GM23338 (cell line): Measurements from ENCODE around the gene SLX4IP. TPM values are rescaled to one million over a fixed set of nuclear protein-coding genes. Genes with fewer than 3 reads are reported as not detected.

Experiments
- ATAC-seq: fragments of 200-7000 bp; cut with Tn5 transposase; 3 replicates; pipeline ENCODE4 v1.9.1; 2020
- DNase-seq: peaks from one replicate; pipeline ENCODE4 v3.0.0-alpha.2; 2015; ENCODE audit warnings: low spot score
- H2AFZ ChIP-seq: fragments of 200-600 bp; sonication (generic); 2 replicates; pipeline ENCODE4 v1.8.0; 2016; ENCODE audit warnings: antibody characterized with exemption, mild to moderate bottlenecking, moderate library complexity
- H3F3A ChIP-seq: fragments of 200-600 bp; sonication (generic); replicated peaks from 2 replicates; pipeline ENCODE4 v1.8.0; 2017; ENCODE audit warnings: antibody characterized with exemption, mixed run types, low read depth
- H3K27ac ChIP-seq: fragments of 200-600 bp; sonication (generic); 2 replicates; pipeline ENCODE4 v1.6.1; 2016; ENCODE audit warnings: low read depth
- H3K27me3 ChIP-seq: fragments of 200-600 bp; sonication (generic); 2 replicates; pipeline ENCODE4 v1.8.0; 2016; ENCODE audit warnings: mild to moderate bottlenecking, mixed run types, moderate library complexity; ENCODE audit not compliant: insufficient read depth
- H3K36me3 ChIP-seq: fragments of 200-600 bp; sonication (generic); 2 replicates; pipeline ENCODE4 v1.8.0; 2016; ENCODE audit warnings: mild to moderate bottlenecking; ENCODE audit not compliant: insufficient read depth
- H3K4me1 ChIP-seq: fragments of 200-600 bp; sonication (generic); 2 replicates; pipeline ENCODE4 v1.8.0; 2016; ENCODE audit warnings: mild to moderate bottlenecking, moderate library complexity; ENCODE audit not compliant: insufficient read depth
- H3K4me2 ChIP-seq: fragments of 200-600 bp; sonication (generic); 2 replicates; pipeline ENCODE4 v1.7.1; 2017; ENCODE audit warnings: mixed run types
- H3K4me3 ChIP-seq: fragments of 200-600 bp; sonication (generic); 2 replicates; pipeline ENCODE4 v1.6.1; 2016; ENCODE audit warnings: mixed run types
- H3K79me2 ChIP-seq: fragments of 200-600 bp; sonication (generic); replicated peaks from 2 replicates; pipeline ENCODE4 v1.8.0; 2017; ENCODE audit warnings: mild to moderate bottlenecking; ENCODE audit not compliant: insufficient read depth
- H3K9me2 ChIP-seq: fragments of 200-600 bp; sonication (generic); 2 replicates; pipeline ENCODE4 v1.8.0; 2017; ENCODE audit not compliant: insufficient read depth
- H4K20me1 ChIP-seq: fragments of 200-600 bp; sonication (generic); replicated peaks from 2 replicates; pipeline ENCODE4 v1.8.0; 2017; ENCODE audit warnings: mild to moderate bottlenecking; ENCODE audit not compliant: insufficient read depth
- H3K27ac Mint-ChIP-seq: 2 replicates; pipeline ENCODE4 v1.8.0; 2020; ENCODE audit warnings: inconsistent platforms, mild to moderate bottlenecking, moderate library complexity, mixed read lengths
- H3K27me3 Mint-ChIP-seq: 3 replicates; pipeline ENCODE4 v1.8.0; 2022; ENCODE audit warnings: low read depth, mild to moderate bottlenecking, moderate library complexity, mixed read lengths, inconsistent platforms; ENCODE audit not compliant: insufficient read depth, poor library complexity
- H3K36me3 Mint-ChIP-seq: 3 replicates; pipeline ENCODE4 v1.8.0; 2021; ENCODE audit warnings: low read depth, mild to moderate bottlenecking, inconsistent platforms, moderate library complexity, mixed read lengths
- H3K4me1 Mint-ChIP-seq: 3 replicates; pipeline ENCODE4 v1.8.0; 2020; ENCODE audit warnings: mild to moderate bottlenecking, inconsistent platforms, mixed read lengths
- H3K4me3 Mint-ChIP-seq: 3 replicates; pipeline ENCODE4 v1.8.0; 2021; ENCODE audit warnings: moderate library complexity, mild to moderate bottlenecking, inconsistent platforms, mixed read lengths
- H3K9me3 Mint-ChIP-seq: 3 replicates; pipeline ENCODE4 v1.8.0; 2020; ENCODE audit warnings: moderate library complexity, mild to moderate bottlenecking, inconsistent platforms, mixed read lengths
- CREB1 ChIP-seq: fragments of 250-450 bp; sonication (Bioruptor Pico); IDR thresholded peaks from 2 replicates; pipeline ENCODE4 v1.5.0; 2020; ENCODE audit warnings: low read depth, mild to moderate bottlenecking, moderate library complexity
- CTCF ChIP-seq, 2 experiments: fragments of 200-600 bp in 1 of 2; sonication (generic) in 1 of 2; conservative IDR thresholded peaks; 2 replicates each; pipeline versions ENCODE4 v1.5.1 to v1.6.1; 2016 to 2017; ENCODE audit warnings: antibody characterized with exemption in 2 of 2, low read depth in 2 of 2, mild to moderate bottlenecking in 2 of 2, moderate library complexity in 1 of 2
- EZH2 ChIP-seq: fragments of 200-600 bp; sonication (generic); IDR thresholded peaks from one replicate; pipeline ENCODE4 v1.8.0; 2017; ENCODE audit warnings: antibody characterized with exemption, mild to moderate bottlenecking, low read depth; ENCODE audit not compliant: unreplicated experiment
- NANOG ChIP-seq: IDR thresholded peaks from 2 replicates; pipeline ENCODE4 v1.6.1; 2016; ENCODE audit warnings: antibody characterized with exemption, borderline replicate concordance
- STAT1 ChIP-seq: IDR thresholded peaks from one replicate; pipeline ENCODE4 v1.6.1; 2016; ENCODE audit warnings: antibody characterized with exemption; ENCODE audit not compliant: unreplicated experiment
- ZNF114 ChIP-seq: fragments of 250-450 bp; sonication (Bioruptor Pico); IDR thresholded peaks from 2 replicates; pipeline ENCODE4 v1.5.0; 2020; ENCODE audit warnings: mild to moderate bottlenecking, moderate library complexity
- ZNF331 ChIP-seq: fragments of 250-450 bp; sonication (Bioruptor Pico); IDR thresholded peaks from 2 replicates; pipeline ENCODE4 v1.5.0; 2020; ENCODE audit warnings: low read depth, mild to moderate bottlenecking, moderate library complexity
- polyA plus RNA-seq: library from polyadenylated mRNA; unstranded; fragments of >200 nt; fragmentation: Nextera tagmentation; extraction: Ambion mirVana; gene quantifications from 2 replicates; pipeline ENCODE4 v1.2.1, GENCODE V29; 2016
- total RNA-seq: library from RNA; depleted of rRNA; stranded (reverse); fragments of >200 nt; shearing (Covaris generic); gene quantifications from 2 replicates; pipeline ENCODE4 v1.2.3, GENCODE V29; 2014
- TF ChIP-seq, protein P1 (sequence below): IDR thresholded peaks from one replicate; pipeline ENCODE4 v1.6.1; 2018; ENCODE audit warnings: antibody characterized with exemption; ENCODE audit not compliant: unreplicated experiment

SLX4IP gene
- total and polyA plus RNA-seq, 2 experiments from 2014 or later, result 9.1 to 9.8 TPM

DNA sequence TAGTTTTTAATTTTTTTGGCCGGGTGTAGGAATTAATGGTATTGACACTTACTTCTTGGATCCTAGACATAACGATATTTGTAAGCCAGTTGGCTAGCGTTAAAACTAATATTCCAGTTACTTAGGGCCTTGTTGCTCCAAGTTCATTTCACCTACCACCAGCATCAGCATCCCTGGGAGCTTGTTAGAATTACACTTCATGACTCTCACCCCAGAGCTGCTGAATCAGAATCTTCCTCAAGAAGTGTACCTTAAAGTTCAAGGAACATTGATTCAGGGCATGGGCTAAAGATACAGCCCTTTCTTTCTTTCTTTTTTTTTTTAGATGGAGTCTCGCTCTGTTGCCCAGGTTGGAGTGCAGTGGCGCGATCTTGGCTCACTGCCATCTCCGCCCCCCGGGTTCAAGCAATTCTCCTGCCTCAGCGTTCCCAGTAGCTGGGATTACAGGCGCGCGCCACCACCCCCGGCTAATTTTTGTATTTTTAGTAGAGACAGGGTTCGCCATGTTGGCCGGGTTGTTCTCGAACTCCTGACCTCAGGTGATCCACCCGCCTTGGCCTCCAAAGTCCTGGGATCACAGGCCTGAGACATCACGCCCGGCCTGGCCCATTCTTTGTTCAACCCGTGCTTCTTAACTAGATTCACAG, 1.1 kb downstream of the SLX4IP start (continued):
- TF ChIP-seq CTCF (conservative IDR thresholded peaks at IDR 0.05; ENCODE audit: low read depth in 2 of 2) (no peak), CREB1 (CRISPR knock-in tag) (no peak)

- Histone ChIP-seq H3F3A (no peaks in the 10 kb centered on the region), H2AFZ (no peak overlapping the region), H3K9me2 (no peaks in the 10 kb centered on the region), H3K4me3 (no peak overlapping the region), H3K4me1 (0 out of 2 replicates have a peak, but pooled peaks cover 7% of the 10 kb centered on the region), H3K27me3 (no peaks in the 10 kb centered on the region), H3K27ac (no peak overlapping the region), H3K4me2 (no peak overlapping the region), H3K36me3 (0 out of 2 replicates have a peak, but pooled peaks cover 4% of the 10 kb centered on the region), H3K79me2 (peaks cover 54% of the 10 kb centered on the region), H4K20me1 (no peaks in the 10 kb centered on the region)
- TF ChIP-seq CREB1 (CRISPR knock-in tag) (no peak), ZNF114 (CRISPR knock-in tag) (no peak)
- H3K4me1 Mint-ChIP-seq, result peaks cover 6% of the 10 kb centered on the region
- peaks cover 2% of the 10 kb centered on the region; the same call in 1 of the 3 replicates for H3K36me3 Mint-ChIP-seq
- no peak overlapping the region for H3K27ac Mint-ChIP-seq
- H3K27me3 Mint-ChIP-seq, result peaks cover 14% of the 10 kb centered on the region
- H3K9me3 Mint-ChIP-seq, result no peaks in the 10 kb centered on the region
- DNase-seq, result no peak
- no peak for ATAC-seq
- no peak overlapping the region for H3K4me3 Mint-ChIP-seq
Measured at GRCh38 chr20:10438217-10438616, 3.1 kb downstream of the SLX4IP start.

DNA sequence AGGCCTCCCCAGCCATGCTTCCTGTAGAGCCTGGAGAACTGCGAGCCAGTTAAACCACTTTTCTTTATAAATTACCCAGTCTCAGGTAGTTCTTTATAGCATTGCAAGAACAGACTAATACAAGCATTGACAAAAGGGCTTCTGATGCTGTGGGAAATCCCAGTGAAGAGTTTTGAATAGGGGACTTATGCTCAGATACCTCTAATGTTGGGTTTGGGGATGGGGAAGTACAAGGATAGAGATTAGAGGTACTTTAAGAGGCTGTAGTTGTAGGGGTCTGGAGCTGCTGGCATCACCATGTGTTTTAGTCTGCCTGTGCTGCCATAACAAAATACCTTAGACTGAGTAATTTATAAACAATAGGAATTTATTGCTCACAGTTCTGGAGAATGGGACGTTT, 8.8 kb downstream of the SLX4IP start:
- Mint-ChIP-seq H3K4me3 (no peak overlapping the region), H3K36me3 (no peaks in the 10 kb centered on the region), H3K27ac (no peak overlapping the region), H3K9me3 (no peaks in the 10 kb centered on the region), H3K27me3 (no peaks in the 10 kb centered on the region), H3K4me1 (peaks cover 21% of the 10 kb centered on the region)
- no peak for ATAC-seq
- DNase-seq, result no peak
- Histone ChIP-seq H3K79me2 (peaks cover 59% of the 10 kb centered on the region), H3K9me2 (no peaks in the 10 kb centered on the region), H3F3A (no peaks in the 10 kb centered on the region), H3K27ac (no peak overlapping the region), H3K36me3 (0 out of 2 replicates have a peak, but pooled peaks cover 4% of the 10 kb centered on the region), H2AFZ (no peak overlapping the region), H4K20me1 (no peaks in the 10 kb centered on the region), H3K4me2 (no peak overlapping the region), H3K4me3 (no peak overlapping the region), H3K4me1 (peaks cover 8% of the 10 kb centered on the region), H3K27me3 (no peaks in the 10 kb centered on the region)
- TF ChIP-seq EZH2 (no peak), CTCF (conservative IDR thresholded peaks at IDR 0.05; ENCODE audit: low read depth in 2 of 2) (no peak), NANOG (no peak), STAT1 (no peak), ZNF114 (CRISPR knock-in tag) (no peak), ZNF331 (CRISPR knock-in tag) (no peak), CREB1 (CRISPR knock-in tag) (no peak)
- TF ChIP-seq, protein P1, sequence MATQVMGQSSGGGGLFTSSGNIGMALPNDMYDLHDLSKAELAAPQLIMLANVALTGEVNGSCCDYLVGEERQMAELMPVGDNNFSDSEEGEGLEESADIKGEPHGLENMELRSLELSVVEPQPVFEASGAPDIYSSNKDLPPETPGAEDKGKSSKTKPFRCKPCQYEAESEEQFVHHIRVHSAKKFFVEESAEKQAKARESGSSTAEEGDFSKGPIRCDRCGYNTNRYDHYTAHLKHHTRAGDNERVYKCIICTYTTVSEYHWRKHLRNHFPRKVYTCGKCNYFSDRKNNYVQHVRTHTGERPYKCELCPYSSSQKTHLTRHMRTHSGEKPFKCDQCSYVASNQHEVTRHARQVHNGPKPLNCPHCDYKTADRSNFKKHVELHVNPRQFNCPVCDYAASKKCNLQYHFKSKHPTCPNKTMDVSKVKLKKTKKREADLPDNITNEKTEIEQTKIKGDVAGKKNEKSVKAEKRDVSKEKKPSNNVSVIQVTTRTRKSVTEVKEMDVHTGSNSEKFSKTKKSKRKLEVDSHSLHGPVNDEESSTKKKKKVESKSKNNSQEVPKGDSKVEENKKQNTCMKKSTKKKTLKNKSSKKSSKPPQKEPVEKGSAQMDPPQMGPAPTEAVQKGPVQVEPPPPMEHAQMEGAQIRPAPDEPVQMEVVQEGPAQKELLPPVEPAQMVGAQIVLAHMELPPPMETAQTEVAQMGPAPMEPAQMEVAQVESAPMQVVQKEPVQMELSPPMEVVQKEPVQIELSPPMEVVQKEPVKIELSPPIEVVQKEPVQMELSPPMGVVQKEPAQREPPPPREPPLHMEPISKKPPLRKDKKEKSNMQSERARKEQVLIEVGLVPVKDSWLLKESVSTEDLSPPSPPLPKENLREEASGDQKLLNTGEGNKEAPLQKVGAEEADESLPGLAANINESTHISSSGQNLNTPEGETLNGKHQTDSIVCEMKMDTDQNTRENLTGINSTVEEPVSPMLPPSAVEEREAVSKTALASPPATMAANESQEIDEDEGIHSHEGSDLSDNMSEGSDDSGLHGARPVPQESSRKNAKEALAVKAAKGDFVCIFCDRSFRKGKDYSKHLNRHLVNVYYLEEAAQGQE, result no peak
